Measurements from ENCODE around the gene GABBR1. TPM values are rescaled to one million over a fixed set of nuclear protein-coding genes. Genes with fewer than 3 reads are reported as not detected.

Gene GABBR1
- total RNA-seq, 4 donors from 2014 or later, result 30.6 to 47.8 (median 40.6) TPM

DNA sequence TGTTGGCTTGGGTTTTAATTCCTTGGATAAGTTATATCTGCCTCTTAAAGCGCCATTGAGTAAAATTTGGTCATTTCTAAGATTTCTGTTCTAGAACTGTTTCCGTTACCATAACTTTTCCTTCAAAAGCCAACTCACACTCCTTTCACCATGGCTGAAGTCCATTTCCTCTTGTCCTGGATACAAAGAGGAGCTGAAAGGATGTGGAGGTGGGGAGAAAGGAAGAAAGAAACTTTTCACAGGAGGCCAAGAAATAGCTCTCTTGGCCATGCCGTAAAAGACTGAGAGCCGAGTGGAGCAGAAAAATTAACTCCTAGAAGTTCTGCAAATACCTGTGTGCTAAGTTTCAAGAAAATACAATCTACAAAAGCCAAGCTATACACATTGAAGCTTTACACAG lies 21.6 kb downstream of the GABBR1 start:
- intact Hi-C loops (cut with DNase I), result no loop called here
- WGBS, result 85% methylated on average over 4 of the region's 4 CpGs
- Histone ChIP-seq H3K36me3 (peaks cover 50 to 98% (median 93%) of the 10 kb centered on the region in 4 donors), H3K4me3 (no peak overlapping the region), H3K4me1 (peaks cover 0 to 3% (median 0%) of the 10 kb centered on the region in 4 donors), H3K27ac (replicated peaks in 1 of 4) (no peak overlapping the region), H3K9me3 (no peaks in the 10 kb centered on the region), H3K27me3 (no peaks in the 10 kb centered on the region)
- DNase-seq (ENCODE audit: extremely low spot score), result no peak
- TF ChIP-seq EP300 (IDR thresholded peaks at IDR 0.05), result no peak
- no peak for TF ChIP-seq POLR2AphosphoS5 (IDR thresholded peaks at IDR 0.05)
- TF ChIP-seq, protein P1, sequence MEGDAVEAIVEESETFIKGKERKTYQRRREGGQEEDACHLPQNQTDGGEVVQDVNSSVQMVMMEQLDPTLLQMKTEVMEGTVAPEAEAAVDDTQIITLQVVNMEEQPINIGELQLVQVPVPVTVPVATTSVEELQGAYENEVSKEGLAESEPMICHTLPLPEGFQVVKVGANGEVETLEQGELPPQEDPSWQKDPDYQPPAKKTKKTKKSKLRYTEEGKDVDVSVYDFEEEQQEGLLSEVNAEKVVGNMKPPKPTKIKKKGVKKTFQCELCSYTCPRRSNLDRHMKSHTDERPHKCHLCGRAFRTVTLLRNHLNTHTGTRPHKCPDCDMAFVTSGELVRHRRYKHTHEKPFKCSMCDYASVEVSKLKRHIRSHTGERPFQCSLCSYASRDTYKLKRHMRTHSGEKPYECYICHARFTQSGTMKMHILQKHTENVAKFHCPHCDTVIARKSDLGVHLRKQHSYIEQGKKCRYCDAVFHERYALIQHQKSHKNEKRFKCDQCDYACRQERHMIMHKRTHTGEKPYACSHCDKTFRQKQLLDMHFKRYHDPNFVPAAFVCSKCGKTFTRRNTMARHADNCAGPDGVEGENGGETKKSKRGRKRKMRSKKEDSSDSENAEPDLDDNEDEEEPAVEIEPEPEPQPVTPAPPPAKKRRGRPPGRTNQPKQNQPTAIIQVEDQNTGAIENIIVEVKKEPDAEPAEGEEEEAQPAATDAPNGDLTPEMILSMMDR (IDR thresholded peaks at IDR 0.05), result no peak
- TF ChIP-seq POLR2A (IDR thresholded peaks at IDR 0.05; ENCODE audit: low read depth), result no peak

DNA sequence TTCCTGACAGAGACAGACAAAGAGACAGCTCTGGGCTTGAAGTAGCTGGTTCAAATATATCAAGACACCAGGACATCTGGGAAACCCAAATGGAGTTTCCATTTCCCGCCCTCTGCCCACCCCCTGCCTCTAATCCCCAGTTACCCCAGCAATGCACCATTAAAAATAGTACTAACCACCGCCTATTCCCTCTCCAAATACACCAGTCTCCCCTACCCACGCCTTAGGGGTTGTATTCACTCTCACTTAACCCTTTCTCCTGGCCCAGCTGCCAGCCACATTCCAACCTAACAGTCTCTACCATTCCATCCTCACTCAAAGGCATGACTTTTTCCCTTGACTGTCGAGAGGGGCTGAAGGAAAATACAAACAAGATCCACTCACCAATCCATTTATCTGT lies 22.4 kb downstream of the GABBR1 start:
- Histone ChIP-seq H3K27me3 (no peaks in the 10 kb centered on the region), H3K27ac (replicated peaks in 1 of 4) (no peak overlapping the region), H3K9me3 (no peaks in the 10 kb centered on the region), H3K4me1 (peaks cover 0 to 3% (median 0%) of the 10 kb centered on the region in 4 donors), H3K4me3 (no peak overlapping the region), H3K36me3 (peaks cover 53 to 99% (median 93%) of the 10 kb centered on the region in 4 donors)
- intact Hi-C loops (cut with DNase I), result no loop called here
- no peak for DNase-seq (ENCODE audit: extremely low spot score)
- WGBS, result 91% methylated on average over 4 of the region's 4 CpGs
- TF ChIP-seq, protein P1 (IDR thresholded peaks at IDR 0.05), result no peak
- TF ChIP-seq POLR2A (IDR thresholded peaks at IDR 0.05; ENCODE audit: low read depth), result no peak
- no peak for TF ChIP-seq EP300 (IDR thresholded peaks at IDR 0.05)
- no peak for TF ChIP-seq POLR2AphosphoS5 (IDR thresholded peaks at IDR 0.05)

DNA sequence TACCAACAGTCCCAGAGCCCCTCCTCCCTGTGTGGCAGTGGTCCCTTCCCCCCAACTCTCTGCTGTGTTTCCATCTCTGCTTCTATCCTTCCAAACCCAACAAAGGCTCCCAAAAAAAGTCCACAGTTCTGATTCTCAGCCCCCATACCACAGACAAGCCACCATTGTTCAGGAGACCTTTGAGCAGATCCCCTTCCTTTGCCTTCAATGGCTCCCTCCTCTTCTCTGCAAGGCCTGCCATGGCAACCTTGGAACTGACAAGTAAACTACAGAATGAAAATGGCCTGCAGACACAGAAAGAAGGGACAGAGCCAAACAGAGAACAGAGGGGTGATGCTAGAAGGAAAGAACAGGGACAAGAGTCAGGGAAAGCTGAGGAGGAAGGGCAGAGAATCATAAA lies 24.9 kb downstream of the GABBR1 start:
- DNase-seq (ENCODE audit: extremely low spot score), result no peak
- H3K4me3 ChIP-seq, result no peak overlapping the region
- intact Hi-C loops (cut with DNase I), result no loop called here
- H3K9me3 ChIP-seq, result no peaks in the 10 kb centered on the region
- H3K4me1 ChIP-seq, result peaks cover 0 to 3% (median 0%) of the 10 kb centered on the region in 4 donors
- H3K27ac ChIP-seq (replicated peaks in 1 of 4), result no peak overlapping the region
- TF ChIP-seq POLR2A (IDR thresholded peaks at IDR 0.05; ENCODE audit: low read depth) (no peak), EP300 (IDR thresholded peaks at IDR 0.05) (no peak), POLR2AphosphoS5 (IDR thresholded peaks at IDR 0.05) (no peak)
- TF ChIP-seq, protein P1 (IDR thresholded peaks at IDR 0.05), result no peak
- no peaks in the 10 kb centered on the region for H3K27me3 ChIP-seq
- peaks cover 62 to 100% (median 99%) of the 10 kb centered on the region in 4 donors for H3K36me3 ChIP-seq

DNA sequence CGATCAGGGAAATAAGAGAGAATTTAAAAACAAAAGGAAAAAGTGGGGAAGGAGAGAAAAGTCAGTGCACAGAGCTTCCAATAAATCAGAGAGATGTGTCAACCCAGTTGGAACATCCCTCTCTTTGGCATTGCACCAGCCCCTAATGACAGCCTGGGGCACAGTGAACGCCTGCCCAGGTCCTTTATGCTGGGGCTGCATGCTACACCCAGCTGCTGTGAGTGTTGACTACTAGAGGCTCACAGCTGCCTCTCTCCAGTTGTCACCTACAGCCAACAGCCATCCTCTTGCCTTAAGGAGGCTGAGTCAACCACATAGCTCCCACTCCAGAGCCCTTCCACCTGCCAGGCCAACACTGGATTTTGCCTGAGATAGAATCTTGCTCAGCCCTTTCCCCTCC lies 29.1 kb downstream of the GABBR1 start:
- no peak overlapping the region for H3K27ac ChIP-seq (replicated peaks in 1 of 4)
- no peaks in the 10 kb centered on the region for H3K27me3 ChIP-seq
- intact Hi-C loops (cut with DNase I), result no loop called here
- H3K4me1 ChIP-seq, result peaks cover 0 to 3% (median 0%) of the 10 kb centered on the region in 4 donors
- DNase-seq (ENCODE audit: extremely low spot score), result no peak
- H3K4me3 ChIP-seq, result no peak overlapping the region
- TF ChIP-seq EP300 (IDR thresholded peaks at IDR 0.05) (no peak), POLR2AphosphoS5 (IDR thresholded peaks at IDR 0.05) (no peak)
- peaks cover 52 to 81% (median 71%) of the 10 kb centered on the region in 4 donors for H3K36me3 ChIP-seq
- no peaks in the 10 kb centered on the region for H3K9me3 ChIP-seq
- WGBS, result 88% methylated on average over 2 of the region's 2 CpGs

DNA sequence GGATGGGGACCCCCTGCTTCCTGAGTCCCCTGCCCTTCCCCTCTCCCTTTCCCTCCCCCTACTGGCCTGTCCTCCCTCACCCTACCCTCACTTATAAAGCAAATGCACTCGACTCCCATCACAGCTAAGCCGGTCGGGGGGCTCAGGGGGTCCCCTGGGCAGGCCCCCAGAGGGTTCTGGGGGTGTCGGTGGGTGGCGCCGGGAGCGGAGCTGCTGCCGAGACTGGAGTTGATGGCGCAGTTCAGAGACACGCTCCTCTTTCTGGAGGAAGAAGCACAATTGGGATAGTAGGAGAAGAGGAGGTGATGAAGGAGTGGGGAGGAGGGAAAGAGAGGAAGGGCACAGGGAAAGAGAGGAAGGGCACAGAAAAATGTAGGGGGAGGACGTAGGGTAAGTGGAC lies 29.5 kb downstream of the GABBR1 start:
- peaks cover 0 to 2% (median under 1%) of the 10 kb centered on the region in 4 donors for H3K4me1 ChIP-seq
- WGBS, result 87% methylated on average over 11 of the region's 11 CpGs
- peaks cover 52 to 77% (median 67%) of the 10 kb centered on the region in 4 donors for H3K36me3 ChIP-seq
- no peak overlapping the region for H3K27ac ChIP-seq (replicated peaks in 1 of 4)
- no peaks in the 10 kb centered on the region for H3K27me3 ChIP-seq
- H3K9me3 ChIP-seq, result no peaks in the 10 kb centered on the region
- TF ChIP-seq EP300 (IDR thresholded peaks at IDR 0.05), result no peak
- no peak for TF ChIP-seq POLR2AphosphoS5 (IDR thresholded peaks at IDR 0.05)
- TF ChIP-seq, protein P1 (IDR thresholded peaks at IDR 0.05), result no peak
- no peak for TF ChIP-seq POLR2A (IDR thresholded peaks at IDR 0.05; ENCODE audit: low read depth)
- intact Hi-C loops (cut with DNase I), result no loop called here
- H3K4me3 ChIP-seq, result no peak overlapping the region
- DNase-seq (ENCODE audit: extremely low spot score), result no peak

Measured in esophagus muscularis mucosa (tissue), 4 donors.